GM13977 (cell line): ENCODE data around the gene JAKMIP1.

ENCODE experiments used
- DNase-seq: peaks from one replicate; pipeline ENCODE4 v3.0.0; 2012; ENCODE audit warnings: low spot score
- CTCF ChIP-seq: IDR thresholded peaks from 2 replicates; pipeline ENCODE4 v1.5.1; 2012; ENCODE audit warnings: mild to moderate bottlenecking, control low read depth; ENCODE audit not compliant: insufficient read depth; ENCODE audit errors: extremely low read depth, missing control alignments
- in situ Hi-C: fragments of 300-500 bp; cut with MboI; formaldehyde crosslinking; loops from one replicate; pipeline ENCODE4 v1.12.0; 2022; ENCODE audit warnings: low sequenced_read_pairs, low pct_unique_long_range_greater_than_20kb, mixed read lengths, inconsistent platforms; ENCODE audit not compliant: unreplicated experiment

JAKMIP1 gene

GRCh38 chr4:6044276-6044675 lies 156.1 kb downstream of the JAKMIP1 start:
- DNase-seq, result no peak
- no peak for TF ChIP-seq CTCF
- in situ Hi-C loops, result no loop called here

- DNase-seq, result no peak
- TF ChIP-seq CTCF, result no peak
- in situ Hi-C loops, result no loop called here
Observed at GRCh38 chr4:6043843-6044242, 156.5 kb downstream of the JAKMIP1 start.

- in situ Hi-C loops, result no loop called here
- no peak for TF ChIP-seq CTCF
- DNase-seq, result no peak
Observed at GRCh38 chr4:6043188-6043587, 157.2 kb downstream of the JAKMIP1 start.

GRCh38 chr4:6042293-6043063 lies 157.9 kb downstream of the JAKMIP1 start:
- no peak for TF ChIP-seq CTCF
- in situ Hi-C loops, result no loop called here
- DNase-seq, result no peak

GRCh38 chr4:6041800-6042199 lies 158.5 kb downstream of the JAKMIP1 start:
- no peak for DNase-seq
- no peak for TF ChIP-seq CTCF
- in situ Hi-C loops, result no loop called here

GRCh38 chr4:6038711-6039110 lies 161.6 kb downstream of the JAKMIP1 start:
- no peak for TF ChIP-seq CTCF
- DNase-seq, result no peak
- in situ Hi-C loops, result no loop called here

GRCh38 chr4:6035786-6036185 lies 164.6 kb downstream of the JAKMIP1 start:
- TF ChIP-seq CTCF, result no peak
- no peak for DNase-seq
- in situ Hi-C loops, result no loop called here
